ENCODE data around the gene SPC24.

- TF ChIP-seq CTCF (IDR thresholded peaks at IDR 0.05; ENCODE audit: insufficient read depth, low read length, poor library complexity, severe bottlenecking), result no peak
- TF ChIP-seq EZH2phosphoT487 (conservative IDR thresholded peaks at IDR 0.05; ENCODE audit: low read length), result no peak
Observed at GRCh38 chr19:11195681-11196080, 40.1 kb upstream of the SPC24 start.
